Stimulated activated CD8-positive, alpha-beta memory T cell treated with anti-CD3 and anti-CD28 coated beads, Interleukin-7, amount 100 ng/mL, for 24 hours (primary cell): Measurements from ENCODE around the gene USP7.

Experiments
- DNase-seq: peaks from one replicate; pipeline ENCODE4 v3.0.0-alpha.2; 2020; ENCODE audit warnings: low read depth

USP7 gene

GRCh38 chr16:8861563-8862308, 102.0 kb downstream of the USP7 start:
- DNase-seq: no peak

GRCh38 chr16:8859913-8860881, 103.5 kb downstream of the USP7 start:
- DNase-seq: no peak

DNA sequence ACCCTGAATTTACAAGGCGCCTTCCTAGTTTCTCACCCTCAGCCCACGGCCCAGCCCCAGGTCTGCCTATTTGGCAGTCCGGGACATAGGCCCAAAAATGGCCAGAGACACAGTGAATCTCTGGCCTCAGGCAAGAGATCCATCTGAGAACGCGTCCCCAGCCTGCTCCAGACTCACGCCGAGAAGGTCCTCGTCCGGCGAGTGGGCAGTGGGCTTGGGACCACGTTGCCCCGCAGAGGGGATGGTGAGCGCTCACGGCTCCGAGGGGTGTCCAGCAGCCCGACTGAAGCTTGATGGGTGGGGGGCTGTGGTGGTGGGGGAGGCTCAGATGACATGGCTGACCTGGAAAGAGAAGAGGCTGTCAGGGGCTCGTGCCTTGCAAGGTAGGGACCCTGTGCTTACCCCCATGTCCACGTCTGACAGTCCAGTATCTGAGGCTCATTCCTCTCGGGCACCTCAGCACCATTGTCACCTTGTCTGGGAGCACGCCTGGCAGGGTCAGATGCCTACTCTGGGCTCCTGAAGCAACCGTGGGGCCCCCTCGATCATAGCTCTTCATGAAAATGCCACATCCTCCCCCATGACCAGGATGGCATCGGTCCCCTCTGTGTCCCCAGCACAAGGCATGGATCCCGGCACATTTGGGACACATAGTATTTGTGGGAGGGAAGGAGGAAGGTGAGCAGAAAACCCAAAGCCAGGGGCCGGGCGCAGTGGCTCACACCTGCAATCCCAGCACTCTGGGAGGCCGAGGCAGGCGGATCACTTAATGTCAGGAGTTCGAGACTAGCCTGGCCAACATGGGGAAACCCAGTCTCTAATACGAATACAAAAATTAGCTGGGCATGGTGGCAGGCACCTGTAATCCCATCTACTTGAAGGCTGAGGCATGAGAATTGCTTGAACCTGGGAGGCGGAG, 104.5 kb downstream of the USP7 start:
- no peak for DNase-seq

DNA sequence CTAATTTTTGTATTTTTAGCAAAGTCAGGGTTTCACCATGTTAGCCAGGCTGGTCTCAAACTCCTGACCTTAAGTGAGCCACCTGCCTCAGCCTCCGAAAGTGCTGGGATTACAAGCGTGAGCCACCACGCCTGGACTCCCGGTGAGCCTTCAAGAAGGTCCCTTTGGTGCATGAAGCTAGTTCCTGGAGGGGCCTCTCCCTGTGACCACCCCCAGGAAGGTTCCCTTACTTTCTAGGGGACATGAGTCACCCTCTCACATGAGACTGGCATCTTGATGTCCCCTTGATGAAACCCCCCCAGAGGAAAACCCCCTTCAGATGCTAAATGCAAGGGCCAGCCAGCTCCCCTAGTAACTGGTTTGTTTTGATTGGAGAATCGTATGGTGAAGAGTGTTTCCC, 107.7 kb downstream of the USP7 start:
- no peak for DNase-seq

- no peak for DNase-seq
Observed at GRCh38 chr16:8855051-8855786, 108.5 kb downstream of the USP7 start.

DNA sequence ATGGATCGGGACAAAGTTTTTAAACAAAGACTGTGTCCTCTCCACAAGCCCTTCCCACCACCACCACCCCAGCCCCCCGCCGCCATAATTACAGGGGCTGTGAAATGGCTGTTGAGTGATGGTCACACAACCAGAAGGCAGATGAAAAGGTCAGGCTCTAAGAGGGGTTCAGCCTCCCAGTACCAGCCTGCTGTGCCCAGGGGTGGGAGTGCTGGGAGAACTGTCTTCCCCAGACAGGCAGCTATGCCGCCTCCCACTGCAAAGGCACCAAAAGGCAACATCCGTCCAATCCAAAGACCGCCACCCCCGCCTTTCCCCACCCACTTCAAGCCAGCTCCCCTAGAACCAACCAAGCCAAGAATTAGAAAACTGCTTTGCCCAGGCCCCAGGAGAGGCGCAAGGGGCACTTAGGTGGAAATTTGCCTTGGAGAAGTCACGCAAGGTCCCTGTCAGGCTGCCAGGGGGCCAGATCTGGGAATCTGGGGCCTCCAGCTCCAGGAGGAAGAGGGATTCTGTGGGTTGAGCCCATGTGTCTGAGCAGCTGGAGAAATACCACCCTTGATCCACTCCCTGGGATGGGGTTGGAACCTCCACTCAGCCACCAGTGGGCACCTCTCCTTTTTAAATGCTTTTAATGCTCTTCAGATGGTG, 109.3 kb downstream of the USP7 start:
- no peak for DNase-seq

DNA sequence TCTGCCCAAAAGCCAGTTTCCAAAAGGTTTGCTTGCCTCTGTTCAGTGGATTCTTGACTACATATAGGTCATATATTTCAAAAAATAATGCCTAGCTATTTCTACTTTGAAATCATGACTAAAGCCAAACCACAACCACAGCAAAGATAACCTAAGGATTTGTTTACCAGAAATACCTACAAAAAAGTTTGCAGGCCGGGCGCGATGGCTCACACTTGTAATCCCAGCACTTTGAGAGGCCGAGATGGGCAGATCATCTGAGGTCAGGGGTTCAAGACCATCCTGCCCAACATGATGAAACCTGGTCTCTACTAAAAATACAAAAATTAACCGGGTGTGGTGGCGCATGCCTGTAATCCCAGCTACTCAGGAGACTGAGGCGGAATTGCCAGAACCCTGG, 110.1 kb downstream of the USP7 start:
- no peak for DNase-seq

DNA sequence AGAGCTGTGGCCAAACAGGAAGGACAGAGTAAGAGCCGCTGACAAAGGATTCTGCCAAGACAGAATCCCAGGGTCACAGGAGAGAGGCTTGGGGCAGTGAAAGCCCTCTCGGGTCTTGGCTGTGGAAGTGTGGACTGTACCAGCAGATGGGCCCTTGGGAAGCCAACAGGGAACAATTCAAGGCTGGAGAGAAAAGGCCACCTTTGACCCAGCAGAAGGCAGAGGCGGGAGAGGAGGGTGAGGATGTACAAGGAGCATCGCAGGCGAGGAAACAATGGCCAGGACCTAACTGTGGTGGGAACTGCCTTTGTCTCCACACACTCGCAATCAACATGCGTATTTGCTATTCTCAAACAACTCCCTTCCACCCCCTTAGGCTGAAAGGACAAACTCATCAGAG, 110.6 kb downstream of the USP7 start:
- DNase-seq: no peak

DNA sequence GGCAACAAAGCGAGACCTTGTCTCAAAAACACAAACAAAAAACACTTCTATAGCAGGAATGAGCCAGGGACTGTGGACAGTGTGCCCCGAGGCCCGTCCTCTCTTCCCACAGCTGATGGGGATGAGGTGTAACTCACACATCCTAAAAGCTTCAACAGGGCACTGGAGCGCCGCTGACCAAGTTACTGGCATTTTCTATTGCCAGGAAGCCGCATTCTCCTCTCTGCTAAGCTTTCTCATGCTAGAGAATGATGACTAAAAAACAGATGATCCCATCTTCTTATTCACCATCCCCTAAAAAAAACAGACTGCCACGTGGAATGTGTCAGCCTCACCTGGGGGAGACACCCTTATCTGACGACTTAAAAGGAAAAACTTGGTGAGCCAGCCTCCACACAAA, 111.2 kb downstream of the USP7 start:
- no peak for DNase-seq

DNA sequence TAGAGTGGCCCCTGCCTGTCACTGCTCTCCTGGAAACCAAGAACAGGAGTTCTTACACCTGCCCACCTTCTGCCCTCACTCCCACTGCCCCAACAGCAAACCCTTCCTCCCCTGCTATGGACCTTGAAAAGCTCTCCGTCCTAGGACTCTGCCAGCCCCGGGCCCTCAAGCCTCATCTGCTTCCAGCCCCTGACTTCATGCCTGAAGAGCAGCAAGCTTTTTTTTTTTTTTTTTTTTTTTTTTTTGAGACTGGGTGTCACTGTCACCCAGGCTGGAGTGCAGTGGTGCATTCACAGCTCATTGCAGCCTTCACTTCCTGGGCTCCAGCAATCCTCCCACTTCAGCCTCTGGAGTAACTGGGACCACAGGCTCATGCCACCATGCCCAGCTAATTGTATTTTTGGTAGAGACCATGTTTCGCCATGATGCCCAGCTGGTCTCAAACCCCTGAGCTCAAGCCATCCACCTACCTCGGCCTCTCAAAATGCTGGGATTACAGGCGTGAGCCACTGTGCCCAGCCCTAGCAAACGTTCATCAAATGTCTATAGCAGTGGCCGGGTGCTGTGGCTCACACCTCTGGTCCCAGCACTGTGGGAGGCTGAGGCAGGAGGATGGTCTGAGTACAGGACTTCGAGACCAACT, 111.8 kb downstream of the USP7 start:
- no peak for DNase-seq

GRCh38 chr16:8850279-8850885, 113.3 kb downstream of the USP7 start:
- no peak for DNase-seq

DNA sequence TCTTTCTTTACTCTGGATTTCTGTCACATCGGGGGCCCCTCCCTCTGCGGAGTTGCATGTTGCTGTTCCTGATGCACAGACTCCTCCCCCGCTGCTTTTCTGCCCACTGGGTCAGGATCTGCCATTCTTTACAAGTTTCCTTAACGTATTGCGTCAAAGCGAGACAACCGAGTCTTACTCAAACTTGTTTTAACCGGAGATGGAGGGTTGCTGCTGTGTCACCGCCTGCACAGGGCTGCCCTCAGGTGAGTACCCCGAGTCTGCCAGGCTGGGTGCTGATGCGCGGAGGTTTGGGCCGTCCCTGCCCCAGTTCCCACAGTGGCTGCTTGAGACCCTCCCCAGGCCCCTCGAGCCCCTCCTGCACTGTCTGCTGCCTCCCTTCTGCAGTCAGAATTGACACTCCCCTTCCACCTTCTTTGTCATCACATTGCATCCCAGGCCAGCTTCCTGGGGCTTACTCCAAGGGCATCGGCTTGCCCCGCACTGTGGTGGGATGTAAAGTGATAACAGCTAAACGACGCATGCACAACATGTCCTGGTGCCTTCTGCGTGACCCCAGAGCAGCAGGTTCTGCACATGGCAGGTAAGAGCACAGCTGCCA, 114.2 kb downstream of the USP7 start:
- no peak for DNase-seq

DNA sequence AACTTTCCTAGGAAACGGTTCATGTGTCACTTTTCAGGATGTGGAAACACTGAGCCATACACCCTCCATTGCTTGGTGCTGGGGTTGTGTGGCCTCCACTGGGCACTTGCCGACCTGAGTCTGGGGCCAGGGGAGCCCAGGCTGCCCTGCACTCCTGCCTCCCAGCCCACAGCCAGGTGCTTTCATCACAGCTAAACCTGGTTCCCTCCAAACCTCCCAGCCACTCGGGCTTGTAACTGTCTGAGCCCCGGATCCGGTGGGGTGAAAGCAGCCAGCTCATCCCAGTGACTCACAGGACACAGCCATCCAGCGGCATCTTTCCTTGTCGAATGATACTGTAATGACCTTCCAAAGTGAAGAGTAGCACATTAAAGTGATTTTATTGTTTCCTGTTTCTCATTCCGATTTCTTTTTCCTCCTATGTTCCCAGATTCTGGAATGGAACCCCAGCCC, 114.7 kb downstream of the USP7 start:
- DNase-seq: no peak

DNA sequence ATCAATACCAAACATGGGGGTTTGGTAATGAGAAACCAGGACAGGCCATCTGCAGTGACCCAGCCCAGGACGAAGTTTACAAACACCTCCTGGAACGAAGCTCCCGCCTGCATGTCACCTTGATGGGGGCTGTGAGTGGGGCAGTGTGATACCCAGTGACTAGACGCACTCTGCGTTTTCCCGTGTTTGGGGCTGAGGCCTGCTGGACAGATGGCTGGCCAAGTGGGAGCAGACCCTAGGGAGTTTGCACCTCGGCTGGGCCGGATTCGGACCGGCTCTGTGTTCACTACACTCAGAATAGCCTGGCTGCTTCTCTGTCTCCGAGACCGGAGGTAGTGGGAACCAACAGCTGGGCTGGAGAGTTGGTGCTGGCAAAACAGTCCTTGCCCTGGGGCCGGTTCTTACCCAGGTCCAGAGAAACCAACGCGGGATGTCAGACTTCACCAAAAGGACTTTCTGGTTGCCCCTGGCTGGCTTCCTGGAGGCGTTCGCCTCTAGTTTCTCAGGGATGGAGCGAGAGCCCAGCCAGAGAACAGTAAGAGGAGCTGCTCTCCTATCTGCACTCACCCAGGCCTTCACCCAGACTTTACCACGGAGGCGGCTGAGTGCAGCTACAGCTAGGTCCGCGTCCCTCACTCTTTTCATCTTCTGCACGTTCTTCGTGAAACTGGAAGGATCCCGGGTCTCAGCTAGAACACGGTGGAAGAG, 115.3 kb downstream of the USP7 start:
- DNase-seq: no peak

GRCh38 chr16:8847623-8848022, 116.1 kb downstream of the USP7 start:
- DNase-seq: no peak

DNA sequence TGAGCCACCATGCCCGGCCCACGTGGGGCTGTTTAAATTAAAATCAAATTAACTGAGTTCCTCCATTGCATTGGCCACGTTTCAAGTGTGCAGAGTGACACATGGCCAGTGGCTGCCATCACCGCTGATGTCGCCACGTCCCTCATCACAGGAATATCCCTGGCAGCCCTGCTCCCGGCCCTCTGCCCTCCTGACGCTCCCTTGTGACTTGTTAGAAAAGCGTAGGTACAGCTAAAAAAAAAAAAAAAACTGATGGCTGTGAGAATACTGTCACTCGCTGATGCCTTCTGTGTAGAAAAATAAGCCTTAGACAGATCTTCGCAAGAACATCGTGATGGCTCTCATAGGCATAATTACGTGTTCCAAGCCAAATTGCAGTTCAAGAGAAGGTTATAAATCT, 116.6 kb downstream of the USP7 start:
- no peak for DNase-seq

DNA sequence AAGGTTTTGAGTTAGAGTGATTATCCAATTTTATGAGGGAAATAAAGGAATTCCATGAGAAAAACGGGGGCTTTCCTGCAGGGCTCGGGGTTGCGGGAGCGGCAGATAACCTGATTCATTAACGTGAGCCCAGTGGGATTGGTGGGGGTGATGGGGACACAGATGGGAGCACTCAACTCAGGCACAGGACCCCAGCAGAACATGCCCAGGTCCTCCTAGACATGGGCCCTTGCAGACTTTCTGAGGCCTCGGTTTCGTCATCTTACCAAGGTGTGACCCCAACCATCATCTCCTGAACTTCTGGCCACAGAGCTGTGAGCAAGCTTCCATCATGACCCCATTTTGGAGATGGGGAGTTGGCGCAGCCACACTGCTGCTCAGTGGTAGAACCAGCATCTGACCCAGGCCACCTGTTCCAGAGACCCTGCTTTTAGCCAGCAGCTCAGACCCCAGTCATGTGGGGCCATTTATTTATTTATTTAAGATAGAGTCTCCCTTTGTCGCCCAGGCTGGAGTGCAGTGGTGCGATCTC, 117.2 kb downstream of the USP7 start:
- no peak for DNase-seq

DNA sequence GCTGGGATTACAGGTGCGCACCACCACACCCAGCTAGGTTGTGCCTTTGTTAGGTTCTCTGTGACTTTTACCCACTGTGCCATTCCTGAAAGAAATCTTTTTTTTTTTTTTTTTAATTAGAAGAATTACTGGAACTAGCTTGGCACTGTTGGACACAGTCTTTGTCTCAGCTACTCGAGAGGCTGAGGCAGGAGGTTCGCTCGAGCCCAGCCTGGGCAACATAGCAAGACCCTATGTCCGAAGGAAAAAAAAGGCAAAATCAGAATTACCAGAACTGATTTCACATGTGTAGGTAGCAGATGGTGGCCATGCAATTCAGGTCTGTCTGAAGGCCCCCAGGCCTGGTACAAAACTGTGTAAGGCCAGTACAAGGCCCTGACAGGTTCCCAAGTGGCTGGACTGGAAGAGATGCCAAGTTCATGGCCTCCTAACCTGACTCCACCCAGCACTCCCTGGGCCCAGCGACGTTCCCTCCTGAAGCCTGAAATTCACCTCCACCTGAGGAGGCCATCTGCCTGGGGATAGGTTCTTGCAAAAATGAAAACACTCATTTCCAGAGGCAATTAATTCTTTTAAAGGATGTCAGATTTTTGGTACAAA, 117.9 kb downstream of the USP7 start:
- no peak for DNase-seq
